ENCODE data around the gene C2CD3. TPM values are rescaled to one million over a fixed set of nuclear protein-coding genes. Genes with fewer than 3 reads are reported as not detected.

C2CD3 gene
- total and polyA plus RNA-seq, 9 of the 15 experiments (the other 6 are each of a cell fraction or from before 2014, with no cell fraction given), result 4.4 to 20.2 (median 15.4) TPM

GRCh38 chr11:74116719-74117118, 54.1 kb downstream of the C2CD3 start (continued):
- TF ChIP-seq, protein P1, sequence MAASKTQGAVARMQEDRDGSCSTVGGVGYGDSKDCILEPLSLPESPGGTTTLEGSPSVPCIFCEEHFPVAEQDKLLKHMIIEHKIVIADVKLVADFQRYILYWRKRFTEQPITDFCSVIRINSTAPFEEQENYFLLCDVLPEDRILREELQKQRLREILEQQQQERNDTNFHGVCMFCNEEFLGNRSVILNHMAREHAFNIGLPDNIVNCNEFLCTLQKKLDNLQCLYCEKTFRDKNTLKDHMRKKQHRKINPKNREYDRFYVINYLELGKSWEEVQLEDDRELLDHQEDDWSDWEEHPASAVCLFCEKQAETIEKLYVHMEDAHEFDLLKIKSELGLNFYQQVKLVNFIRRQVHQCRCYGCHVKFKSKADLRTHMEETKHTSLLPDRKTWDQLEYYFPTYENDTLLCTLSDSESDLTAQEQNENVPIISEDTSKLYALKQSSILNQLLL (CRISPR knock-in tag; IDR thresholded peaks at IDR 0.05; ENCODE audit: borderline replicate concordance), result peak; percentile 99
- TF ChIP-seq ARHGAP35 (IDR thresholded peaks at IDR 0.05; ENCODE audit: partially characterized antibody) (no peak), HMG20B (CRISPR knock-in tag; IDR thresholded peaks at IDR 0.05) (no peak), ZNF764 (CRISPR knock-in tag; IDR thresholded peaks at IDR 0.05; ENCODE audit: low read depth) (peak; percentile 76; the same call in 1 of the 2 replicates), ZNF174 (CRISPR knock-in tag; IDR thresholded peaks at IDR 0.05) (peak; percentile 91; the same call in 1 of the 2 replicates), PHTF2 (CRISPR knock-in tag; IDR thresholded peaks at IDR 0.05) (peak; percentile 94), SLC30A9 (CRISPR knock-in tag; IDR thresholded peaks at IDR 0.05) (peak; percentile 95), NR2C2 (CRISPR knock-in tag; IDR thresholded peaks at IDR 0.05) (no peak), NR2C2 (tag; IDR thresholded peaks at IDR 0.05) (no peak), ZNF449 (CRISPR knock-in tag; IDR thresholded peaks at IDR 0.05) (peak; percentile 95), MTA2 (IDR thresholded peaks at IDR 0.05; ENCODE audit: low read depth) (no peak), STAT5B (CRISPR knock-in tag; IDR thresholded peaks at IDR 0.05) (no peak), ZKSCAN3 (CRISPR knock-in tag; IDR thresholded peaks at IDR 0.05) (0 out of 2 replicates have a peak, but pooled peaks have one; percentile 28), SRF (CRISPR knock-in tag; IDR thresholded peaks at IDR 0.05) (peak in 1 of 2 experiments; percentile 65; a peak in 1 of 4 replicates), ZFPM2 (CRISPR knock-in tag; IDR thresholded peaks at IDR 0.05) (peak; percentile 95), HOXB6 (CRISPR knock-in tag; IDR thresholded peaks at IDR 0.05; ENCODE audit: borderline replicate concordance) (peak; percentile 97)
- TF ChIP-seq, protein P2, sequence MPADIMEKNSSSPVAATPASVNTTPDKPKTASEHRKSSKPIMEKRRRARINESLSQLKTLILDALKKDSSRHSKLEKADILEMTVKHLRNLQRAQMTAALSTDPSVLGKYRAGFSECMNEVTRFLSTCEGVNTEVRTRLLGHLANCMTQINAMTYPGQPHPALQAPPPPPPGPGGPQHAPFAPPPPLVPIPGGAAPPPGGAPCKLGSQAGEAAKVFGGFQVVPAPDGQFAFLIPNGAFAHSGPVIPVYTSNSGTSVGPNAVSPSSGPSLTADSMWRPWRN (IDR thresholded peaks at IDR 0.05; ENCODE audit: low read depth), result no peak
- TF ChIP-seq, protein P3, sequence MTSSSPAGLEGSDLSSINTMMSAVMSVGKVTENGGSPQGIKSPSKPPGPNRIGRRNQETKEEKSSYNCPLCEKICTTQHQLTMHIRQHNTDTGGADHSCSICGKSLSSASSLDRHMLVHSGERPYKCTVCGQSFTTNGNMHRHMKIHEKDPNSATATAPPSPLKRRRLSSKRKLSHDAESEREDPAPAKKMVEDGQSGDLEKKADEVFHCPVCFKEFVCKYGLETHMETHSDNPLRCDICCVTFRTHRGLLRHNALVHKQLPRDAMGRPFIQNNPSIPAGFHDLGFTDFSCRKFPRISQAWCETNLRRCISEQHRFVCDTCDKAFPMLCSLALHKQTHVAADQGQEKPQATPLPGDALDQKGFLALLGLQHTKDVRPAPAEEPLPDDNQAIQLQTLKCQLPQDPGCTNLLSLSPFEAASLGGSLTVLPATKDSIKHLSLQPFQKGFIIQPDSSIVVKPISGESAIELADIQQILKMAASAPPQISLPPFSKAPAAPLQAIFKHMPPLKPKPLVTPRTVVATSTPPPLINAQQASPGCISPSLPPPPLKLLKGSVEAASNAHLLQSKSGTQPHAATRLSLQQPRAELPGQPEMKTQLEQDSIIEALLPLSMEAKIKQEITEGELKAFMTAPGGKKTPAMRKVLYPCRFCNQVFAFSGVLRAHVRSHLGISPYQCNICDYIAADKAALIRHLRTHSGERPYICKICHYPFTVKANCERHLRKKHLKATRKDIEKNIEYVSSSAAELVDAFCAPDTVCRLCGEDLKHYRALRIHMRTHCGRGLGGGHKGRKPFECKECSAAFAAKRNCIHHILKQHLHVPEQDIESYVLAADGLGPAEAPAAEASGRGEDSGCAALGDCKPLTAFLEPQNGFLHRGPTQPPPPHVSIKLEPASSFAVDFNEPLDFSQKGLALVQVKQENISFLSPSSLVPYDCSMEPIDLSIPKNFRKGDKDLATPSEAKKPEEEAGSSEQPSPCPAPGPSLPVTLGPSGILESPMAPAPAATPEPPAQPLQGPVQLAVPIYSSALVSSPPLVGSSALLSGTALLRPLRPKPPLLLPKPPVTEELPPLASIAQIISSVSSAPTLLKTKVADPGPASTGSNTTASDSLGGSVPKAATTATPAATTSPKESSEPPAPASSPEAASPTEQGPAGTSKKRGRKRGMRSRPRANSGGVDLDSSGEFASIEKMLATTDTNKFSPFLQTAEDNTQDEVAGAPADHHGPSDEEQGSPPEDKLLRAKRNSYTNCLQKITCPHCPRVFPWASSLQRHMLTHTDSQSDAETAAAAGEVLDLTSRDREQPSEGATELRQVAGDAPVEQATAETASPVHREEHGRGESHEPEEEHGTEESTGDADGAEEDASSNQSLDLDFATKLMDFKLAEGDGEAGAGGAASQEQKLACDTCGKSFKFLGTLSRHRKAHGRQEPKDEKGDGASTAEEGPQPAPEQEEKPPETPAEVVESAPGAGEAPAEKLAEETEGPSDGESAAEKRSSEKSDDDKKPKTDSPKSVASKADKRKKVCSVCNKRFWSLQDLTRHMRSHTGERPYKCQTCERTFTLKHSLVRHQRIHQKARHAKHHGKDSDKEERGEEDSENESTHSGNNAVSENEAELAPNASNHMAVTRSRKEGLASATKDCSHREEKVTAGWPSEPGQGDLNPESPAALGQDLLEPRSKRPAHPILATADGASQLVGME (CRISPR knock-in tag; IDR thresholded peaks at IDR 0.05), result peak; percentile 97
- TF ChIP-seq, protein P4, sequence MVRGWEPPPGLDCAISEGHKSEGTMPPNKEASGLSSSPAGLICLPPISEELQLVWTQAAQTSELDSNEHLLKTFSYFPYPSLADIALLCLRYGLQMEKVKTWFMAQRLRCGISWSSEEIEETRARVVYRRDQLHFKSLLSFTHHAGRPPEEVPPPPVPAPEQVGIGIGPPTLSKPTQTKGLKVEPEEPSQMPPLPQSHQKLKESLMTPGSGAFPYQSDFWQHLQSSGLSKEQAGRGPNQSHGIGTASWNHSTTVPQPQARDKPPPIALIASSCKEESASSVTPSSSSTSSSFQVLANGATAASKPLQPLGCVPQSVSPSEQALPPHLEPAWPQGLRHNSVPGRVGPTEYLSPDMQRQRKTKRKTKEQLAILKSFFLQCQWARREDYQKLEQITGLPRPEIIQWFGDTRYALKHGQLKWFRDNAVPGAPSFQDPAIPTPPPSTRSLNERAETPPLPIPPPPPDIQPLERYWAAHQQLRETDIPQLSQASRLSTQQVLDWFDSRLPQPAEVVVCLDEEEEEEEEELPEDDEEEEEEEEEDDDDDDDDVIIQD (CRISPR knock-in tag; IDR thresholded peaks at IDR 0.05), result peak; percentile 98
